ENCODE data around the gene AMACR. TPM values are rescaled to one million over a fixed set of nuclear protein-coding genes. Genes with fewer than 3 reads are reported as not detected.

The AMACR gene
- total RNA-seq, 2 donors from 2014 or later: 7.3 to 8.4 TPM

- Histone ChIP-seq H3K27ac (peak overlapping the region in 1 of 2 donors; percentile 69), H3K4me1 (ENCODE audit: control insufficient read depth in 1 of 2, low read depth in 2 of 2) (peaks cover 12 to 35% of the 10 kb centered on the region in 2 donors)
- TF ChIP-seq, protein P1, sequence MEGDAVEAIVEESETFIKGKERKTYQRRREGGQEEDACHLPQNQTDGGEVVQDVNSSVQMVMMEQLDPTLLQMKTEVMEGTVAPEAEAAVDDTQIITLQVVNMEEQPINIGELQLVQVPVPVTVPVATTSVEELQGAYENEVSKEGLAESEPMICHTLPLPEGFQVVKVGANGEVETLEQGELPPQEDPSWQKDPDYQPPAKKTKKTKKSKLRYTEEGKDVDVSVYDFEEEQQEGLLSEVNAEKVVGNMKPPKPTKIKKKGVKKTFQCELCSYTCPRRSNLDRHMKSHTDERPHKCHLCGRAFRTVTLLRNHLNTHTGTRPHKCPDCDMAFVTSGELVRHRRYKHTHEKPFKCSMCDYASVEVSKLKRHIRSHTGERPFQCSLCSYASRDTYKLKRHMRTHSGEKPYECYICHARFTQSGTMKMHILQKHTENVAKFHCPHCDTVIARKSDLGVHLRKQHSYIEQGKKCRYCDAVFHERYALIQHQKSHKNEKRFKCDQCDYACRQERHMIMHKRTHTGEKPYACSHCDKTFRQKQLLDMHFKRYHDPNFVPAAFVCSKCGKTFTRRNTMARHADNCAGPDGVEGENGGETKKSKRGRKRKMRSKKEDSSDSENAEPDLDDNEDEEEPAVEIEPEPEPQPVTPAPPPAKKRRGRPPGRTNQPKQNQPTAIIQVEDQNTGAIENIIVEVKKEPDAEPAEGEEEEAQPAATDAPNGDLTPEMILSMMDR (IDR thresholded peaks at IDR 0.05): no peak
These were observed 38.1 kb upstream of the AMACR start for GRCh38 chr5:34045996-34046395.

GRCh38 chr5:34045023-34045422 lies 37.2 kb upstream of the AMACR start:
- peak; percentile 81 for ATAC-seq (ENCODE audit: insufficient number of reproducible peaks, low FRiP score, low read depth)

More at GRCh38 chr5:34045996-34046395, 38.1 kb upstream of the AMACR start:
- Histone ChIP-seq H3K4me3 (no peak overlapping the region), H3K9me3 (no peaks in the 10 kb centered on the region), H3K36me3 (no peaks in the 10 kb centered on the region), H3K27me3 (replicated peaks; ENCODE audit: insufficient read depth) (no peaks in the 10 kb centered on the region)
- DNase-seq (ENCODE audit: low spot score) (no peak), ATAC-seq (ENCODE audit: insufficient number of reproducible peaks, low FRiP score, low read depth) (no peak)

GRCh38 chr5:34043099-34043876 lies 35.4 kb upstream of the AMACR start, which contains the start of gene C1QTNF3:
C1QTNF3 (minus strand) TSS chr5:34043213; CDS start chr5:34043125, 88 bp downstream.
- H3K4me3 ChIP-seq: peak within 1 kb of the TSS; percentile 21
- H3K36me3 ChIP-seq: no peaks in the 10 kb centered on the region
- peaks cover 12 to 35% of the 10 kb centered on the region in 2 donors for H3K4me1 ChIP-seq (ENCODE audit: control insufficient read depth in 1 of 2, low read depth in 2 of 2)
- no peaks in the 10 kb centered on the region for H3K9me3 ChIP-seq
- no peak for ATAC-seq (ENCODE audit: insufficient number of reproducible peaks, low FRiP score, low read depth)
- TF ChIP-seq, protein P1 (IDR thresholded peaks at IDR 0.05): no peak
- no peaks in the 10 kb centered on the region for H3K27me3 ChIP-seq (replicated peaks; ENCODE audit: insufficient read depth)
- H3K27ac ChIP-seq: peak within 1 kb of the TSS; percentile 8 to 69
- DNase-seq (ENCODE audit: low spot score): no peak

More at GRCh38 chr5:34045023-34045422, 37.2 kb upstream of the AMACR start:
- H3K27ac ChIP-seq: peak overlapping the region; percentile 52 to 69
- no peak overlapping the region for H3K4me3 ChIP-seq
- H3K4me1 ChIP-seq (ENCODE audit: control insufficient read depth in 1 of 2, low read depth in 2 of 2): peaks cover 12 to 35% of the 10 kb centered on the region in 2 donors
- no peaks in the 10 kb centered on the region for H3K36me3 ChIP-seq
- DNase-seq (ENCODE audit: low spot score): no peak
- no peaks in the 10 kb centered on the region for H3K9me3 ChIP-seq
- TF ChIP-seq, protein P1 (IDR thresholded peaks at IDR 0.05): no peak
- H3K27me3 ChIP-seq (replicated peaks; ENCODE audit: insufficient read depth): no peaks in the 10 kb centered on the region

DNA sequence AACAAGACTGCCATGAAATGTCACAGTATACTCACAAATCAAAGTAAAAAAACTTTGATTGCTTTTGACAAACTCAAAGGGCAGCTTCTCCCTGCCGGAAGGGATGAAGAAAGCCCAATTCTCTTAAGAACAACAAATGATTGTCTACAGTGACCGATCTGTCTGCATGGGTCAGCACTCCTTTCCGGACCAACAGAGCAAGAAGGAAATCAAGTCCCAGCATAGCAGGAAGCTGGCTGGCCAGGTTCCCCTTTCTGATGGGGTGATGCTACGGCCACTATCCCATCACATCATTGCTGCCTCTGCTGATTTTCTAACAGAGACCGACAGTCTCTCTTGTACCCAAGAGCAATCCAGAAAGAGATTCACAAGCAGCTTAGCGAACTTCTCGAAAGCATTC lies 34.5 kb upstream of the AMACR start:
- no peak overlapping the region for H3K27ac ChIP-seq
- DNase-seq (ENCODE audit: low spot score) (no peak), ATAC-seq (ENCODE audit: insufficient number of reproducible peaks, low FRiP score, low read depth) (no peak)
- TF ChIP-seq, protein P1 (IDR thresholded peaks at IDR 0.05): no peak
- no peak overlapping the region for H3K4me3 ChIP-seq
- H3K4me1 ChIP-seq (ENCODE audit: control insufficient read depth in 1 of 2, low read depth in 2 of 2): peaks cover 12 to 40% of the 10 kb centered on the region in 2 donors
- no peaks in the 10 kb centered on the region for H3K9me3 ChIP-seq
- H3K27me3 ChIP-seq (replicated peaks; ENCODE audit: insufficient read depth): no peaks in the 10 kb centered on the region
- no peaks in the 10 kb centered on the region for H3K36me3 ChIP-seq

- DNase-seq (ENCODE audit: low spot score): no peak
- Histone ChIP-seq H3K36me3 (no peaks in the 10 kb centered on the region), H3K9me3 (no peaks in the 10 kb centered on the region), H3K4me1 (ENCODE audit: control insufficient read depth in 1 of 2, low read depth in 2 of 2) (peaks cover 12 to 46% of the 10 kb centered on the region in 2 donors), H3K27ac (no peak overlapping the region), H3K27me3 (replicated peaks; ENCODE audit: insufficient read depth) (no peaks in the 10 kb centered on the region), H3K4me3 (no peak overlapping the region)
- TF ChIP-seq, protein P1 (IDR thresholded peaks at IDR 0.05): no peak
- no peak for ATAC-seq (ENCODE audit: insufficient number of reproducible peaks, low FRiP score, low read depth)
These were observed 33.6 kb upstream of the AMACR start for GRCh38 chr5:34041247-34041972.
